Astrocyte of the spinal cord (primary cell): ENCODE measurements around the gene KIRREL1.

ENCODE experiments used
- DNase-seq: peaks from one replicate; pipeline ENCODE4 v3.0.0; 2011; ENCODE audit warnings: low read depth, low spot score
- H3K4me3 ChIP-seq: 2 replicates; pipeline ENCODE4 v1.5.1; 2011; ENCODE audit warnings: low read depth, mild to moderate bottlenecking, low read length, moderate library complexity
- in situ Hi-C: cut with HindIII; loops from 2 replicates; pipeline ENCODE4 v1.10.0; 2017; ENCODE audit warnings: low sequenced_read_pairs
- TF ChIP-seq, protein P1 (sequence below): IDR thresholded peaks from 2 replicates; pipeline ENCODE4 v1.5.1; 2012; ENCODE audit warnings: low read depth, mild to moderate bottlenecking, low read length, inconsistent platforms

Gene KIRREL1

GRCh38 chr1:157961805-157962762 is 31.4 kb upstream of the KIRREL1 start:
- DNase-seq: peak; percentile 51
- H3K4me3 ChIP-seq: no peak overlapping the region
- TF ChIP-seq, protein P1, sequence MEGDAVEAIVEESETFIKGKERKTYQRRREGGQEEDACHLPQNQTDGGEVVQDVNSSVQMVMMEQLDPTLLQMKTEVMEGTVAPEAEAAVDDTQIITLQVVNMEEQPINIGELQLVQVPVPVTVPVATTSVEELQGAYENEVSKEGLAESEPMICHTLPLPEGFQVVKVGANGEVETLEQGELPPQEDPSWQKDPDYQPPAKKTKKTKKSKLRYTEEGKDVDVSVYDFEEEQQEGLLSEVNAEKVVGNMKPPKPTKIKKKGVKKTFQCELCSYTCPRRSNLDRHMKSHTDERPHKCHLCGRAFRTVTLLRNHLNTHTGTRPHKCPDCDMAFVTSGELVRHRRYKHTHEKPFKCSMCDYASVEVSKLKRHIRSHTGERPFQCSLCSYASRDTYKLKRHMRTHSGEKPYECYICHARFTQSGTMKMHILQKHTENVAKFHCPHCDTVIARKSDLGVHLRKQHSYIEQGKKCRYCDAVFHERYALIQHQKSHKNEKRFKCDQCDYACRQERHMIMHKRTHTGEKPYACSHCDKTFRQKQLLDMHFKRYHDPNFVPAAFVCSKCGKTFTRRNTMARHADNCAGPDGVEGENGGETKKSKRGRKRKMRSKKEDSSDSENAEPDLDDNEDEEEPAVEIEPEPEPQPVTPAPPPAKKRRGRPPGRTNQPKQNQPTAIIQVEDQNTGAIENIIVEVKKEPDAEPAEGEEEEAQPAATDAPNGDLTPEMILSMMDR: no peak
- in situ Hi-C loops: no loop called here

DNA sequence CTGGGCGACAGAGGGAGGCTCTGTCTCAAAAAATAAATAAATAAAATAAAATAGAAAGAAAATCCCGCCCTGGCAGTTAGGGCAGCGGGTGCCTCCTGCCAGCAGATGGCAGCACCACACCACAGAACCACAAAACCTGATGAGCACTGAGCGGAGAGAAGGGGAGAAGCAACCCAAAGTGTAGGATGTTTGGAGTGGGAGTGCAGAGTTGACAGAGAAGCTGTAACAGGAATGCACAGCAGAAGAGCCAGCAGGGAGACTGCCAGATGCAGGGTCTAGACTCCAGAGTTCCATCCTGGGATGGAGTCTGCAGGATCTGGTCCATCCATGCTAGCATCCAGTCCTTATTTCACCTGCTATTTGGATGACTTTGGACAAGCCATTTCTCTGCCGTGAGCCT is 29.7 kb upstream of the KIRREL1 start:
- in situ Hi-C loops: no loop called here
- TF ChIP-seq, protein P1: peak; percentile 93
- DNase-seq: peak; percentile 63
- H3K4me3 ChIP-seq: no peak overlapping the region

- DNase-seq: no peak
- TF ChIP-seq, protein P1: no peak
- in situ Hi-C loops: no loop called here
- H3K4me3 ChIP-seq: no peak overlapping the region
Observed at GRCh38 chr1:157965584-157965983, 27.9 kb upstream of the KIRREL1 start.

- no peak overlapping the region for H3K4me3 ChIP-seq
- TF ChIP-seq, protein P1: no peak
- in situ Hi-C loops: no loop called here
- DNase-seq: peak; percentile 74
Observed at GRCh38 chr1:157966031-157966537, 27.4 kb upstream of the KIRREL1 start.

DNA sequence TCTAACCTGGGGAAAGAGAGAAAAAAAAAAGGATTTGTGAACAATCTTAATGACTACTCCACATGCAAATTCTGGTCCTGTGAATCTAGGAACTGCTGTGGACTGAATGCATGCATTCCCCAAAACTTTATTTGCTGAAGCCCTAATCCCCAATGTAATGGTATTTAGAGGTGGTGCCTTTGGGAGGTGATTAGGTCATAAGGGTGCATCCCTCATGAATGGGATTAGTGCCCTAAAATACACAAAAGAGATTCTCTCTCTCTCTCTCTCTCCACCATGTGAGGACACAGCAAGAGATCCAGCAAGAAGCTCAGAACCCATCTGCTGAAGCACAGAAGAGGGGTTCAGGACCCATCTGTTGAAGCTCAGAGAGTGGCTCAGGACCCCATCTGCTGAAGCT is 26.2 kb upstream of the KIRREL1 start:
- in situ Hi-C loops: no loop called here
- TF ChIP-seq, protein P1: no peak
- no peak overlapping the region for H3K4me3 ChIP-seq
- DNase-seq: no peak

- no peak overlapping the region for H3K4me3 ChIP-seq
- in situ Hi-C loops: no loop called here
- peak; percentile 87 for DNase-seq
- TF ChIP-seq, protein P1: no peak
Observed at GRCh38 chr1:157968508-157968907, 24.9 kb upstream of the KIRREL1 start.
